ENCODE measurements around the gene EPHB6.

DNA sequence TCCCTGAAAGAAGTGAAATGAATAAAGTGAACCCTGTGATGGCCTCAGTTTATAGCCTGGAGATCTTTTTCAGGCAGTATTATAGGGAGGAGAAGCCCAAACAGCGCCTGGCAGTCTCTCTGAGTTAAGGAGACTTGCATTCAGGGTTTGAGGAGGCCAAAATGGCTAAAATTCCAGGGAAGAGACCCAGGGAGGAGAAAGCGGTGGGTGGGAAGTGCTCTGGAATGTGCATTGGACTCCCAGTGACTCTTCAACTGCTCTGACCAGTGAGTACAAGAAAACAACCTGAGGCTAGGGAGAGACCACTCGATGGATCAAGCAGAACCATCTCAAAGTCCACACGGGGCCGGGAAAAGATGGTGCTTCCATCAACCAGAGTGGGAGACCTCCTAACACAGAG, 35.3 kb upstream of the EPHB6 start:
- TF ChIP-seq, protein P1, sequence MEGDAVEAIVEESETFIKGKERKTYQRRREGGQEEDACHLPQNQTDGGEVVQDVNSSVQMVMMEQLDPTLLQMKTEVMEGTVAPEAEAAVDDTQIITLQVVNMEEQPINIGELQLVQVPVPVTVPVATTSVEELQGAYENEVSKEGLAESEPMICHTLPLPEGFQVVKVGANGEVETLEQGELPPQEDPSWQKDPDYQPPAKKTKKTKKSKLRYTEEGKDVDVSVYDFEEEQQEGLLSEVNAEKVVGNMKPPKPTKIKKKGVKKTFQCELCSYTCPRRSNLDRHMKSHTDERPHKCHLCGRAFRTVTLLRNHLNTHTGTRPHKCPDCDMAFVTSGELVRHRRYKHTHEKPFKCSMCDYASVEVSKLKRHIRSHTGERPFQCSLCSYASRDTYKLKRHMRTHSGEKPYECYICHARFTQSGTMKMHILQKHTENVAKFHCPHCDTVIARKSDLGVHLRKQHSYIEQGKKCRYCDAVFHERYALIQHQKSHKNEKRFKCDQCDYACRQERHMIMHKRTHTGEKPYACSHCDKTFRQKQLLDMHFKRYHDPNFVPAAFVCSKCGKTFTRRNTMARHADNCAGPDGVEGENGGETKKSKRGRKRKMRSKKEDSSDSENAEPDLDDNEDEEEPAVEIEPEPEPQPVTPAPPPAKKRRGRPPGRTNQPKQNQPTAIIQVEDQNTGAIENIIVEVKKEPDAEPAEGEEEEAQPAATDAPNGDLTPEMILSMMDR (tag by site-specific recombination; IDR thresholded peaks at IDR 0.05), result no peak
- TF ChIP-seq, protein P2, sequence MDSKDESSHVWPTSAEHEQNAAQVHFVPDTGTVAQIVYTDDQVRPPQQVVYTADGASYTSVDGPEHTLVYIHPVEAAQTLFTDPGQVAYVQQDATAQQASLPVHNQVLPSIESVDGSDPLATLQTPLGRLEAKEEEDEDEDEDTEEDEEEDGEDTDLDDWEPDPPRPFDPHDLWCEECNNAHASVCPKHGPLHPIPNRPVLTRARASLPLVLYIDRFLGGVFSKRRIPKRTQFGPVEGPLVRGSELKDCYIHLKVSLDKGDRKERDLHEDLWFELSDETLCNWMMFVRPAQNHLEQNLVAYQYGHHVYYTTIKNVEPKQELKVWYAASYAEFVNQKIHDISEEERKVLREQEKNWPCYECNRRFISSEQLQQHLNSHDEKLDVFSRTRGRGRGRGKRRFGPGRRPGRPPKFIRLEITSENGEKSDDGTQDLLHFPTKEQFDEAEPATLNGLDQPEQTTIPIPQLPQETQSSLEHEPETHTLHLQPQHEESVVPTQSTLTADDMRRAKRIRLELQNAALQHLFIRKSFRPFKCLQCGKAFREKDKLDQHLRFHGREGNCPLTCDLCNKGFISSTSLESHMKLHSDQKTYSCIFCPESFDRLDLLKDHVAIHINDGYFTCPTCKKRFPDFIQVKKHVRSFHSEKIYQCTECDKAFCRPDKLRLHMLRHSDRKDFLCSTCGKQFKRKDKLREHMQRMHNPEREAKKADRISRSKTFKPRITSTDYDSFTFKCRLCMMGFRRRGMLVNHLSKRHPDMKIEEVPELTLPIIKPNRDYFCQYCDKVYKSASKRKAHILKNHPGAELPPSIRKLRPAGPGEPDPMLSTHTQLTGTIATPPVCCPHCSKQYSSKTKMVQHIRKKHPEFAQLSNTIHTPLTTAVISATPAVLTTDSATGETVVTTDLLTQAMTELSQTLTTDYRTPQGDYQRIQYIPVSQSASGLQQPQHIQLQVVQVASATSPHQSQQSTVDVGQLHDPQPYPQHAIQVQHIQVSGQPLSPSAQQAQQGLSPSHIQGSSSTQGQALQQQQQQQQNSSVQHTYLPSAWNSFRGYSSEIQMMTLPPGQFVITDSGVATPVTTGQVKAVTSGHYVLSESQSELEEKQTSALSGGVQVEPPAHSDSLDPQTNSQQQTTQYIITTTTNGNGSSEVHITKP (tag by site-specific recombination; IDR thresholded peaks at IDR 0.05), result no peak
- TF ChIP-seq GLIS1 (tag by site-specific recombination; IDR thresholded peaks at IDR 0.05) (no peak), IKZF3 (tag by site-specific recombination; IDR thresholded peaks at IDR 0.05) (no peak), ZNF174 (tag by site-specific recombination; IDR thresholded peaks at IDR 0.05) (no peak), ZNF558 (tag by site-specific recombination; IDR thresholded peaks at IDR 0.05) (no peak), ZNF510 (tag by site-specific recombination; IDR thresholded peaks at IDR 0.05; ENCODE audit: insufficient replicate concordance) (no peak)
- TF ChIP-seq, protein P3, sequence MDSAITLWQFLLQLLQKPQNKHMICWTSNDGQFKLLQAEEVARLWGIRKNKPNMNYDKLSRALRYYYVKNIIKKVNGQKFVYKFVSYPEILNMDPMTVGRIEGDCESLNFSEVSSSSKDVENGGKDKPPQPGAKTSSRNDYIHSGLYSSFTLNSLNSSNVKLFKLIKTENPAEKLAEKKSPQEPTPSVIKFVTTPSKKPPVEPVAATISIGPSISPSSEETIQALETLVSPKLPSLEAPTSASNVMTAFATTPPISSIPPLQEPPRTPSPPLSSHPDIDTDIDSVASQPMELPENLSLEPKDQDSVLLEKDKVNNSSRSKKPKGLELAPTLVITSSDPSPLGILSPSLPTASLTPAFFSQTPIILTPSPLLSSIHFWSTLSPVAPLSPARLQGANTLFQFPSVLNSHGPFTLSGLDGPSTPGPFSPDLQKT (IDR thresholded peaks at IDR 0.05; ENCODE audit: borderline replicate concordance, low read depth, low read length), result no peak
